ENCODE measurements around the gene COL1A2. TPM values are rescaled to one million over a fixed set of nuclear protein-coding genes. Genes with fewer than 3 reads are reported as not detected.

COL1A2 gene
- total RNA-seq, 1 experiment from 2014 or later: 3.0 TPM

- ChIA-PET CTCF (interaction anchor here (0.5 kb wide), 1 partner anchor 695 kb away, joined by 3 read pairs; no protein-coding TSS in a partner anchor), POLR2A (no interaction called here), RAD21 (ENCODE audit: low non-redundant PET in 1 of 2, low total read pairs in 2 of 2, uncharacterized antibody in 2 of 2, unreplicated experiment in 2 of 2) (no interaction called here)
- Histone ChIP-seq H3K9ac (ENCODE audit: low read length) (no peak overlapping the region), H3K4me2 (ENCODE audit: low read length) (no peak overlapping the region), H3K36me3 (ENCODE audit: control insufficient read depth in 1 of 2, insufficient read depth in 2 of 2, low read length in 2 of 2) (no peaks in the 10 kb centered on the region), H3K27me3 (ENCODE audit: insufficient read depth, low read length) (no peaks in the 10 kb centered on the region), H2AFZ (ENCODE audit: low read depth, low read length, poor library complexity, severe bottlenecking) (no peak overlapping the region), H3K9me2 (ENCODE audit: insufficient read depth) (no peaks in the 10 kb centered on the region), H3K27ac (ENCODE audit: low read depth, low read length) (no peak overlapping the region), H3K9me3 (ENCODE audit: control insufficient read depth in 1 of 2, insufficient read depth in 1 of 2, low read depth in 1 of 2, low read length in 2 of 2) (no peaks in the 10 kb centered on the region), H3K4me1 (ENCODE audit: control insufficient read depth in 1 of 2, insufficient read depth in 2 of 2, low read length in 2 of 2) (no peaks in the 10 kb centered on the region), H3K4me3 (replicated peaks in 1 of 2; ENCODE audit: low read depth in 1 of 2, low read length in 2 of 2) (no peak overlapping the region), H4K20me1 (ENCODE audit: insufficient read depth) (no peaks in the 10 kb centered on the region), H3K79me2 (ENCODE audit: insufficient read depth, low read length) (no peaks in the 10 kb centered on the region)
- TF ChIP-seq CEBPB (IDR thresholded peaks at IDR 0.05; ENCODE audit: low read depth) (no peak), JUND (IDR thresholded peaks at IDR 0.05) (no peak), EZH2 (IDR thresholded peaks at IDR 0.05) (no peak), EZH2phosphoT487 (IDR thresholded peaks at IDR 0.05; ENCODE audit: borderline replicate concordance) (no peak), FOSL1 (IDR thresholded peaks at IDR 0.05; ENCODE audit: low read depth) (no peak), SIN3A (IDR thresholded peaks at IDR 0.05; ENCODE audit: low read depth) (no peak), RAD21 (IDR thresholded peaks at IDR 0.05; ENCODE audit: low read depth) (no peak), MAX (IDR thresholded peaks at IDR 0.05) (no peak), SP1 (IDR thresholded peaks at IDR 0.05; ENCODE audit: low read depth) (no peak), CBX3 (IDR thresholded peaks at IDR 0.05; ENCODE audit: low read depth) (no peak), YY1 (IDR thresholded peaks at IDR 0.05; ENCODE audit: extremely low read depth, insufficient replicate concordance, low read depth, low read length) (no peak), POLR2AphosphoS5 (IDR thresholded peaks at IDR 0.05; ENCODE audit: low read depth, low read length) (no peak), ELF1 (IDR thresholded peaks at IDR 0.05; ENCODE audit: borderline replicate concordance, low read depth) (no peak), EGR1 (IDR thresholded peaks at IDR 0.05; ENCODE audit: low read depth) (no peak)
- TF ChIP-seq, protein P1, sequence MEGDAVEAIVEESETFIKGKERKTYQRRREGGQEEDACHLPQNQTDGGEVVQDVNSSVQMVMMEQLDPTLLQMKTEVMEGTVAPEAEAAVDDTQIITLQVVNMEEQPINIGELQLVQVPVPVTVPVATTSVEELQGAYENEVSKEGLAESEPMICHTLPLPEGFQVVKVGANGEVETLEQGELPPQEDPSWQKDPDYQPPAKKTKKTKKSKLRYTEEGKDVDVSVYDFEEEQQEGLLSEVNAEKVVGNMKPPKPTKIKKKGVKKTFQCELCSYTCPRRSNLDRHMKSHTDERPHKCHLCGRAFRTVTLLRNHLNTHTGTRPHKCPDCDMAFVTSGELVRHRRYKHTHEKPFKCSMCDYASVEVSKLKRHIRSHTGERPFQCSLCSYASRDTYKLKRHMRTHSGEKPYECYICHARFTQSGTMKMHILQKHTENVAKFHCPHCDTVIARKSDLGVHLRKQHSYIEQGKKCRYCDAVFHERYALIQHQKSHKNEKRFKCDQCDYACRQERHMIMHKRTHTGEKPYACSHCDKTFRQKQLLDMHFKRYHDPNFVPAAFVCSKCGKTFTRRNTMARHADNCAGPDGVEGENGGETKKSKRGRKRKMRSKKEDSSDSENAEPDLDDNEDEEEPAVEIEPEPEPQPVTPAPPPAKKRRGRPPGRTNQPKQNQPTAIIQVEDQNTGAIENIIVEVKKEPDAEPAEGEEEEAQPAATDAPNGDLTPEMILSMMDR (IDR thresholded peaks at IDR 0.05 in 2 of 3, conservative IDR thresholded peaks at IDR 0.05 in 1 of 3; ENCODE audit: borderline replicate concordance in 1 of 3, insufficient read depth in 1 of 3, low read depth in 2 of 3, low read length in 2 of 3): no peak
- BruUV-seq (replicated peaks): no TSS peak
- ATAC-seq (no peak), DNase-seq (ENCODE audit: low read depth, low spot score) (no peak)
- intact Hi-C loops (cut with micrococcal nuclease): no loop called here
These were observed 2.3 kb upstream of the COL1A2 start for GRCh38 chr7:94392393-94392786.

Measured in HCT116 (cell line).